GM12865 (cell line): ENCODE measurements around the gene GCK.

Source experiments
- DNase-seq: peaks from one replicate; pipeline ENCODE4 v3.0.0; 2010; ENCODE audit warnings: low read depth
- H3K4me3 ChIP-seq: 2 replicates; pipeline ENCODE4 v1.5.1; 2011; ENCODE audit warnings: mild to moderate bottlenecking, low read depth, low read length, control low read depth
- TF ChIP-seq, protein P1 (sequence below): IDR thresholded peaks from 2 replicates; pipeline ENCODE4 v1.5.1; 2011; ENCODE audit warnings: low read length, control low read depth, low read depth, inconsistent platforms; ENCODE audit not compliant: insufficient read depth; ENCODE audit errors: missing control alignments

GCK gene

DNA sequence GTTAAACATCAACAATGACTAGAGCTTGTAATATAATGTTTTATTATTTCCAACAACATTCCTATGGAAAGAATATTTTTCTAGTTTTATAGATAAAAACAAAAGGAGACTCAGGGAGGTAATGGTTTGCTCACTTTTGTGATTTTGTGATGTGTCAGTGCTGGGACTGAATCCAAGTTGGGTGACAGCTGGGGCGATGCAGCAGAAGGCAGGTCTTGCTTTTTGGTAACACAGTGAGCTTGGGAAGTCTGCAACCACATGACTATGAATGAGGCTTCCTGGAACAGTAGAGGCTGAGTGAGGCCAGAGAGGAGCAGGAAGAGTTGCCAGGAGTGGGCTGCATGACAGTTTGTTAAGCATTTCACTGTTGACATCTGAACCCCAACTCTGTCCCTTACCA lies 6.7 kb upstream of the GCK start:
- H3K4me3 ChIP-seq, result no peak overlapping the region
- no peak for DNase-seq
- TF ChIP-seq, protein P1, sequence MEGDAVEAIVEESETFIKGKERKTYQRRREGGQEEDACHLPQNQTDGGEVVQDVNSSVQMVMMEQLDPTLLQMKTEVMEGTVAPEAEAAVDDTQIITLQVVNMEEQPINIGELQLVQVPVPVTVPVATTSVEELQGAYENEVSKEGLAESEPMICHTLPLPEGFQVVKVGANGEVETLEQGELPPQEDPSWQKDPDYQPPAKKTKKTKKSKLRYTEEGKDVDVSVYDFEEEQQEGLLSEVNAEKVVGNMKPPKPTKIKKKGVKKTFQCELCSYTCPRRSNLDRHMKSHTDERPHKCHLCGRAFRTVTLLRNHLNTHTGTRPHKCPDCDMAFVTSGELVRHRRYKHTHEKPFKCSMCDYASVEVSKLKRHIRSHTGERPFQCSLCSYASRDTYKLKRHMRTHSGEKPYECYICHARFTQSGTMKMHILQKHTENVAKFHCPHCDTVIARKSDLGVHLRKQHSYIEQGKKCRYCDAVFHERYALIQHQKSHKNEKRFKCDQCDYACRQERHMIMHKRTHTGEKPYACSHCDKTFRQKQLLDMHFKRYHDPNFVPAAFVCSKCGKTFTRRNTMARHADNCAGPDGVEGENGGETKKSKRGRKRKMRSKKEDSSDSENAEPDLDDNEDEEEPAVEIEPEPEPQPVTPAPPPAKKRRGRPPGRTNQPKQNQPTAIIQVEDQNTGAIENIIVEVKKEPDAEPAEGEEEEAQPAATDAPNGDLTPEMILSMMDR, result no peak

- H3K4me3 ChIP-seq, result no peak overlapping the region
- TF ChIP-seq, protein P1, result no peak
- DNase-seq, result no peak
These were observed 5.4 kb upstream of the GCK start for GRCh38 chr7:44194562-44195145.

DNA sequence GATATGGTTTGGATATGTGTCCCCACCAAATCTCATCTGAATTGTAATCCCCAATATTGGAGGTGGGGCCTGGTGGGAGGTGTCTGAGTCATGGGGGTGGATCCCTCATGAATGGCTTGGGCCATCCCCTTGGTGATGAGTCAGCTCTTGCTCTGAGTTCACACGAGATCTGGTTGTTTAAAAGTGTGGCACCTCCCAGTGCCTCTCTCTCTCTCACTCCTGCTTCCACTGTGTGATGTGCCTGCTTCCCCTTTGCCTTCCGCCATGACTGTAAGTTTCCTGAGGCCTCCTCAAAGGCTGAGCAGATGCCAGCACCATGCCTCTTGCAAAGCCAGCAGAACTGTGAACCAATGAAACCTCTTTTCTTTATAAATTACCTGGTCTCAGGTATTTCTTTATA lies 4.8 kb upstream of the GCK start:
- TF ChIP-seq, protein P1, result no peak
- no peak for DNase-seq
- H3K4me3 ChIP-seq, result no peak overlapping the region

DNA sequence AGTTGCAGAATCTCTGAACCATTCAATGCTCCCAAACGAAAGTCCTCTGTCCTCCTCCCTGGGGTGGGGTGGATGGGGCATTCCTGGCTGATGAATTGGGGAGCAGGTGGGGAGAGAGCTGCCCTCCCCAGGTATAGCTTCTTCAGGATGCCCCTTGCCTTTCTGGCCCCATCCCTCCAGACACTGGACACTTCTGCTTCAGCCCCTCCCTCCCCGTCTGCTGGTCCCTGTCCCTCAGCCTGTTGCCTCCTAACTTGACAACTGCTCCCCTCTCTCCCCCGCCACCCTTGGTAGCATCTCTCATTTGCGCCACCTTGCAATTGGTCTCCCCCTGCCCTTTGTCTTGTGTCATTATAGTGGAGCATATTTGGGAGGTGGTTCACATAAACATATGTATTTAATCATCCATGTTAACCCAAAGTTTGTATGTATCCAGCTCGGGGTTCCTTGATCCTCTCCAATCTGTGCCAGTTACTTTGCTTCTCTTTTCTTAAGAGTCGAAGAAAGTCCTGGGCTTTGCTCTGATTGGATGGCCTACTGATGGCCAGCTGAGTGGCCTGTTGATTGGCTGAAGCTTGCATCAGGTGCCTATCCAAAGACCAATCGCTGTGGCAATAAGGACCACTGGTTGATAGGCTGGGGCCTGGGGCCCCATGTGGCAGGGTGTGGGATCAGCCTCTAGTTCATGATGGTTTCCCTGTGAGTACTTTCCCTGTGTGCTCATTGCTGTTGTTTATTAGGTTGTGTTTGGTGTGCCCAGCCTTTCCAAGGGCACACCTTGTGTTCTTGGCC lies 4.0 kb upstream of the GCK start:
- H3K4me3 ChIP-seq, result no peak overlapping the region
- TF ChIP-seq, protein P1, result no peak
- peak; percentile 9 for DNase-seq

DNA sequence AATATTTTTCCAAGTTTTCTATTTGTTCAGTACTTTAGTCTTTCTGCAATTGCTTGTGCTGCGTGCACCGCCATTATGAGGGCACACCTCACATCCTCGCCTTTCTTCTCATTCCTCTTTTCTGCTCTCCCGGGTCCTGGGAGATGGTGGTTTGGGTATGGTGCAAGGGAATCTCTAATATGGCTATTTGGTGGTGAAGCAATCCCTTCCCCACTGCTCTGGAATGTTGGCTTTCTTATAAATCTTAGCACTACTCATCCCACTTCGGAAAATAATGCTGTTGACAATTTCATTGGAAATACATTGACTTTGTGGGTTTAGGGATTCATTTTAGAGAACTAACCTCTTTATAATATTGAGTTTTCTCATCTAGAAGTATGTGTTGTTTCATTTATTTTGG lies 1.9 kb upstream of the GCK start:
- no peak overlapping the region for H3K4me3 ChIP-seq
- DNase-seq, result no peak
- TF ChIP-seq, protein P1, result no peak

GRCh38 chr7:44189993-44190872 lies 994 bp upstream of the GCK start:
- TF ChIP-seq, protein P1, result no peak
- DNase-seq, result no peak
- no peak overlapping the region for H3K4me3 ChIP-seq
